Epithelial cell of prostate (primary cell): Measurements from ENCODE around the gene CAPG.
A peak's percentile ranks its signal among the peaks of the same experiment; 100 is the strongest.

ENCODE experiments used
- DNase-seq: peaks from one replicate; pipeline ENCODE4 v3.0.0-alpha.2; 2011; ENCODE audit warnings: low read depth, low spot score
- H3K27ac ChIP-seq: fragments of 450-650 bp; 2 replicates; pipeline ENCODE4 v1.5.1; 2017; ENCODE audit warnings: mild to moderate bottlenecking

CAPG gene, protein sequence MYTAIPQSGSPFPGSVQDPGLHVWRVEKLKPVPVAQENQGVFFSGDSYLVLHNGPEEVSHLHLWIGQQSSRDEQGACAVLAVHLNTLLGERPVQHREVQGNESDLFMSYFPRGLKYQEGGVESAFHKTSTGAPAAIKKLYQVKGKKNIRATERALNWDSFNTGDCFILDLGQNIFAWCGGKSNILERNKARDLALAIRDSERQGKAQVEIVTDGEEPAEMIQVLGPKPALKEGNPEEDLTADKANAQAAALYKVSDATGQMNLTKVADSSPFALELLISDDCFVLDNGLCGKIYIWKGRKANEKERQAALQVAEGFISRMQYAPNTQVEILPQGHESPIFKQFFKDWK

GRCh38 chr2:85409845-85410583, at the start of gene CAPG:
Gene CAPG, minus strand, starts transcription at chr2:85410366. Its CDS starts 8,221 bp downstream, at chr2:85402145.
- DNase-seq = no peak
- peak within 1 kb of the TSS; percentile 67 for H3K27ac ChIP-seq

GRCh38 chr2:85459771-85460170, 49.6 kb upstream of the CAPG start:
- H3K27ac ChIP-seq = no peak overlapping the region
- no peak for DNase-seq

DNA sequence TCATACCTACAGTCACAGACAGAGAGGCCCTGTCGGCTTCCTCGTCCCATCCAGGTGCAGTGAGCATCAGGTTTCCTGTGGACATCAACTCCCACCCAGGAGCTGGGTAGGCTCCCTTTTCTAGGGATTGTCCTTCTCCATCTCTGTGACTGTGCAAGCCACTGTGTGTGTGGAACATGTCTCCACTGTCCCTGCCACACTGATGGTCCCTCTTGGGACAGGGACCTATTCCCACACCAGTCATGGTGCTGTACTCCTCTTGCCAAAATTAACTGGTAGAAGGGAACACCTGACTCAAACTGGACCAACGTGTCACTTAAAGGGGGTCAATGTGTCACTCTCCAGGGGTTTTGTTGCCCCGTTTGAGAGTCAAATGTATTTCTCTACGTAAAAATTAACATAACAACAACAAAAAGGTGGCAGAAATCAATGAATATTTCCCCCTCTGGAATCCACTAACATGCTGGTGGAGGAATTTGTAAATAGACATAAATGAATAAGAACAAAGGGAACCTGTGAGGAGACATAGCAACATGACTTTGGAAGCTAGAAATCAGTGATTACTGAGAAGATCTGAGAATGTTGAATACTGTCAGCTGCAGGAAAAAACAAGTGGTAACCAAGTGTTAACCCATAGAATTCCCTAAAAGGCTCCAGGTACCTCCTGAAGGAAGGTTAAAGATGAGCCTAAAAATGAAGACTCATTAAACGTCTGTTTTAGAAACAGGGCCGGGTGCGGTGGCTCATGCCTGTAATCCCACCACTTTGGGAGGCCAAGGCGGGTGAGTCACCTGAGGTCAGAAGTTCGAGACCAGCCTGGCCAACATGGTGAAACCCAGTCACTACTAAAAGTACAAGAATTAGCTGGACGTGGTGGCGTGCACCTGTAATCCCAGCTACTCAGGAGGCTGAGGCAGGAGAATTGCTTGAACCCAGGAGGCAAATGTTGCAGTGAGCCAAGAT, 48.7 kb upstream of the CAPG start:
- no peak for DNase-seq
- H3K27ac ChIP-seq = peak overlapping the region; percentile 57

DNA sequence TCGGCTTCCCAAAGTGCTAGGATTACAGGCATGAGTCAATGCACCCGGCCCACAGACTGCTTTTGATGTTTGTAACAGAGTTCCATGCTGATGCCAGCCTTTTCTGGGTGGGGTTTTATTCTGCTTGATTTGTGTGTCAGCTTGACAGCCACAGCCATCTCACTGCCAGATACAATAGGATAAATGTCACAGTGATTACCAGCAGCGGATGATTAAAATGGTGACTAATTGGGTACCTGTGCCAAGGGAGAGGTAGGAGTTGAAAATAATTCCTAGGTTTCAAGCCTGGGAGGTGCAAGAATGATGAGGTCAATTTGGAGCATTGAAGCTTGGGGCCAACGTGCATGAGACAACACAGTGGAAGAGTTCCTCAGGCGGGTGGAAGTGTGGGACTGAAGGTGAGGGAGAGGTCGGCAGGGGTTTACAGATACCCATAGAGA, 47.7 kb upstream of the CAPG start:
- DNase-seq = peak; percentile 86
- peak overlapping the region; percentile 57 for H3K27ac ChIP-seq

GRCh38 chr2:85457043-85457442, 46.9 kb upstream of the CAPG start:
- H3K27ac ChIP-seq = peak overlapping the region; percentile 57
- no peak for DNase-seq

GRCh38 chr2:85455552-85456090, 45.5 kb upstream of the CAPG start:
- DNase-seq = no peak
- H3K27ac ChIP-seq = no peak overlapping the region

DNA sequence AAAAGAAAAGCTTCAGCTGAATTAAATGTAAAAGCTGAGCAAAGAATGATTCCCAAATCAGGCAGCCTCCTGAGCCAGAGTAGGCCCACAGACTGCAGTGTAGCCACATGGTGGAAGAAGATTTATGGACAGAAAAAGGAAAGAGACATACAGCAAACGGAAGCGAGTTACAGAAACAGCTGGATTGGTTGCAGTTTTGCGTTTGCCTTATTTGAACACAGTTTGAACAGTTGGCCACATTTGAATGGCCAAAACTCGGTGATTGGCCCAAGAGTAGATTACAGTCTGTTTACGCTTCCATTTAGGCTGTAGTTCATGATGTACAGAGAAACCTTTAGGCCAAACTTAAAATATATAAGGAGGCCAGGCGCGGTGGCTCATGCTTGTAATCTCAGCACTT, 43.4 kb upstream of the CAPG start:
- no peak overlapping the region for H3K27ac ChIP-seq
- DNase-seq = no peak

DNA sequence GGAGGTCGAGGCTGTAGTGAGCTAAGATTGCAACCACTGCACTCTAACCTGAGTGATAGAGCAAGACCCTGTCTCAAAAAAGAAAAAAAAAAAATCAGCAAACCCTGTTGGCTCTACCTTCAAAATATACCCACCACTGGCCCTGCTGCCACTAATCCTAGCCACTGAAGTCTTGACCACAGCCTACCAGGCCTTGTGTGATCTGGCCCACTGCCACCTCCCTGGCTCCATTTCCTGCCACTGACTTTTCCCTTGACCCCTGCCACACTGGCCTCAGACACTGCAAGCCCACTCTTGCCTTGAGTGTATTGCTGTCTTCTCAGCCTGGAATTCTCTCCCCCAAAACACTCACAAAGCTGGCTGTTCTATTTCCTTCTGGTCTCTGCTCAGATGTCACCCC, 42.1 kb upstream of the CAPG start:
- no peak overlapping the region for H3K27ac ChIP-seq
- DNase-seq = no peak

- no peak overlapping the region for H3K27ac ChIP-seq
- DNase-seq = no peak
Measured at GRCh38 chr2:85449214-85449588, 39.0 kb upstream of the CAPG start.

- no peak overlapping the region for H3K27ac ChIP-seq
- no peak for DNase-seq
Measured at GRCh38 chr2:85448461-85449213, 38.5 kb upstream of the CAPG start.

DNA sequence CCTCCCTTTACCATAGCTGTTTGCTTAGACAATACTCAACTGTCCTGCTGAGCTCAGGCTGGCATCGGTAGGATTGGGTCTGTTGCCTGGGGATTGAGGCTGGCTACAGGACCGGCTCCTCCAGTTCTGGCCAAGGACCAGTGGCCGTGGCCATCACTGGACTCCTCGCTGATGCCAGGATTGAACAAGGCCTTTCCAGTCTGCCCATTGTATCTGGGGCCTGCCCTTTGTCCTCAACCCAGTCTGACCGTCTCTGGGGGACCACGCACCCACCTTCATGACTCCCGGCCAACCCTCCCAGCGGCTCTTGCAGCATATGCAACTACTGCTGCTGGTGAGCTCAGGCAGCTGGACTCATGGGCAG, 37.0 kb upstream of the CAPG start:
- H3K27ac ChIP-seq = peak overlapping the region; percentile 72
- DNase-seq = no peak

DNA sequence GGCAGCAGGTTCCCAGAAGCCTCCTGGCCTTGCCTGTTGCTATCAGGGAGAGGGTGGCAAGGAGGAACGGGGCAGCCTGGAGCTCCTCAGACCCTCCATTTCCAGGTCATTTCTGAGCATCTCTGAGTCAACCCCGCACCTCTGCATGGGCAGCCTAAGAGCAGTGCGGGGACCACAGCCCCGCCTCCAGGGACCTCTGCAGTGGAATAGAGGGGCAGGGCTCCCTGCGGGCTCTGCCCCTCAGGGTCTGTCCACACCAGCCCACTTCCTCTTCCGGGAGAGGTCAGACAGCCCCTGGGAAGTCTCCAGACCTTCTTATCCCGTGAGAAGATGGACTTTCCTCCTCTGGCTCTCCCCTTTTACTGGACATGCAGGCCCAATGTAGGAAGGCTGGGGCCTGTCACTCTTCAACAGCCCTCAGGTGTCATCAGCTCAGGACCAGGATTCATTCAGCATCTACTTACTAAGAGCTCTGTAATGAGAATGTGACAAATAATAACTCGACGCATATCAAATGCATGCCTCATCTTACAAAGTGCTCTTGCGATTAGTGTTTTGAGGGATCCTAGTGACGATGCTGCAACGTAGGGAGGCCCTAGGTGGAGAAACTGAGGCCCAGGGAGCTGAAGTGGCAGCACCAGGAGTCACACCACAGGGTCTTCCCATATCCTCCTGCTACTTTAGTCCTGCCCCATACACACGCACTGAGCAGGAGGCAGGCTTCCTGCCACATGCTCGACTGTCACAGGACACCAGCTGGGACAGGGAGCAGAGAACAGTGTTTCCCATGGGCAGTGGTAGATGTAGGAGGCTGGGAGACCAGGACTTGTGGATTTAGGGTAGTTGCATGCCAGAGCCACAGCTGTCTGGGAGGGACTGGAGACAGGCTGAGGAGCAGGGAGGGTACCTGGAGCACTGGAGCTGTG, 36.4 kb upstream of the CAPG start:
- DNase-seq = no peak
- peak overlapping the region; percentile 72 for H3K27ac ChIP-seq

- DNase-seq = no peak
Measured at GRCh38 chr2:85445316-85446295, 35.4 kb upstream of the CAPG start.

DNA sequence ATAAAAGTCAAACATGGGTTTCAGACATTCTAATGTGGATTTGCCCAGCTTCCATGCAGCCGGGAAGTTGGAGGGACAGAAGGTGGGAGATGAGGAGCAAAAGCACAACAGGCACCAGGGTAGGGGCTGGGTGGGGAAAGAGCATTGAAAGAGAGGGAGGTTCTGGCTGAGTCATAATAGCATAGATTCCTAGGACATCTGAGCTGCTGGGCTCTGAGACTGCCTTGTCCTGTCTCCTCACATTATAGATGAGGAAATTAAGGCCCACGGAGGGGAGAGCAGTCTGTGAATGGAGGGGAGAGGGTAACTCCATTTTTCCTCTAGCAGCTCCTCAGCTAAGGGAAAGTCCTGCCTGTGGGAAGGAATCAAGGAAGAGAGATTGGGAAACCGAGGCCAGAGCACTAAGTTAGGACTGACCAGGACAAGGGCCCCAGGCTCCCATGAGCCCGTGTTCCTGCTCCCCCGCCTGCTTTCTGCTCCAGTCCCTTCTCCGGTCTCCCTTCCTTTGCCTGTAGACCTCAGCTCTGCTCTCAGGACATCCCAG, 34.5 kb upstream of the CAPG start:
- H3K27ac ChIP-seq = peak overlapping the region; percentile 72
- DNase-seq = no peak

More at GRCh38 chr2:85445316-85446295, 35.4 kb upstream of the CAPG start:
- H3K27ac ChIP-seq = peak overlapping the region; percentile 72

DNA sequence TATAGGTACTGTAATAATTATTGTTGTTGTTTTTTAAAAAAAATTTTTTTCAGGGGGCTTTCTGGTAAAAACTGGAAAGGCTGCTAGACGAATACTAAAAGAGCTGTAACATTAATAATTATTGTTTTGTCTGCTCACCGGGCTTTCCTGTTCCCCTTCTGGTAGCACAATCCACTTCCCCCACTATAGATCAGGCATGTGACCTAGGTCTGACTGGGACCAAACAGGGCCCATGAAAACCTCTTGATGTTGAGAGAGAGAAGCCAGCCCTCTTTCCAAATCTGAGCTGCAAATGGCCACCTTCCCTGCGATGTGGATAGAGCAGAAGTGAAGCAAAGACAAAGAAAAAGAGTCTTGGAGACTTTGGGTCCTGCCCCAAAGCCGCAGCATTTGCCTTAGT, 31.7 kb upstream of the CAPG start:
- DNase-seq = no peak
- H3K27ac ChIP-seq = no peak overlapping the region

DNA sequence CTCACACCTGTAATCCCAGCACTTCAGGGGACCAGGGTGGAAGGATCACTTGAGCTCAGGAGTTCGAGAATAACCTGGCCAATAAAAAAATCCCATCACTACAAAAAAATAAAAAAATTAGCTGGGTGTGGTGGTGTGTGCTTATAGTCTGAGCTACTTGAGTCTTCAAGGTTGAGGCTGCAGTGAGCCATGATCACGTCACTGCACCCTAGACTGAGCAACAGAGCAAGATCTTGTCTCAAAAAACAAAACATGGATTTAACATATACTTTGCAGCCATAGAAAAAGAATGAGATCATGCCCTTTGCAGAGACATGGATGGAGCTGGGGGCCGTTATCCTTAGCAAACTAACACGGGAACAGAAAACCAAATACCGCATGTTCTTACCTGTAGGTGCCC, 30.6 kb upstream of the CAPG start:
- no peak for DNase-seq
- no peak overlapping the region for H3K27ac ChIP-seq

DNA sequence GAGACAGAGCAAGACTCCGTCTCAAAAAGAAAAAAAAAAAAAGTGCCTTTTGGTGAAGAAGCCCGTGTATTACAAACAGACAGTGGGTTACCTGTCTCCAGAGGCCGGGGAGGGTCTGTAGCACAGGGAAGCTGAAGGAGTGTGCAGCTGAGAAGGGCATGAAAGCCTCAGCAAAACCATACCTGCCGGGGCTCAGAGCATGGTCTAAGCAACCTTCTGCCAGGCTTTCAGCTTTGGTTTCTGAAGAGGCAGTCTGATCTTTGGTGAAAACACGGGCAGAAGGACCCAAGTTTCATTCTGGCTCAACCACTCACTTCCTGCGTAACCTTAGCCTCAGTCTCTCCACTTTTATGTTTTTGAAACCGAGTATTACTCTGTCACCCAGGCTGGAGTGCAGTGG, 29.8 kb upstream of the CAPG start:
- no peak overlapping the region for H3K27ac ChIP-seq
- DNase-seq = no peak
